Hepatocyte (in vitro differentiated cells): ENCODE measurements around the gene CREBBP. TPM values are rescaled to one million over a fixed set of nuclear protein-coding genes. Genes with fewer than 3 reads are reported as not detected.

ENCODE experiments used
- DNase-seq: peaks from one replicate; pipeline ENCODE4 v3.0.0-alpha.2; 2016; ENCODE audit warnings: low spot score
- H2AFZ ChIP-seq: fragments of 200-600 bp; sonication (generic); 2 replicates; pipeline ENCODE4 v1.6.0; 2016; ENCODE audit warnings: antibody characterized with exemption, mild to moderate bottlenecking
- H3K27ac ChIP-seq: fragments of 200-600 bp; sonication (generic); 2 replicates; pipeline ENCODE4 v1.5.1; 2016; ENCODE audit warnings: mild to moderate bottlenecking
- H3K27me3 ChIP-seq: fragments of 200-600 bp; sonication (generic); 2 replicates; pipeline ENCODE4 v1.6.1; 2016
- H3K36me3 ChIP-seq: fragments of 200-600 bp; sonication (generic); replicated peaks from 2 replicates; pipeline ENCODE4 v1.5.1; 2016; ENCODE audit warnings: low read depth; ENCODE audit not compliant: insufficient read depth
- H3K4me1 ChIP-seq: fragments of 200-600 bp; sonication (generic); 2 replicates; pipeline ENCODE4 v1.5.1; 2016; ENCODE audit warnings: mild to moderate bottlenecking, moderate library complexity; ENCODE audit not compliant: insufficient read depth
- H3K4me2 ChIP-seq: fragments of 200-600 bp; sonication (generic); 2 replicates; pipeline ENCODE4 v1.6.0; 2016
- H3K4me3 ChIP-seq: fragments of 200-600 bp; sonication (generic); 2 replicates; pipeline ENCODE4 v1.5.1; 2016; ENCODE audit warnings: mild to moderate bottlenecking
- H3K79me2 ChIP-seq: fragments of 200-600 bp; sonication (generic); 2 replicates; pipeline ENCODE4 v1.6.0; 2017; ENCODE audit warnings: mild to moderate bottlenecking
- H3K9me2 ChIP-seq: fragments of 200-600 bp; sonication (generic); replicated peaks from 2 replicates; pipeline ENCODE4 v1.6.0; 2017; ENCODE audit warnings: mild to moderate bottlenecking; ENCODE audit not compliant: insufficient read depth
- H3K9me3 ChIP-seq: fragments of 200-600 bp; sonication (generic); 2 replicates; pipeline ENCODE4 v1.5.1; 2016; ENCODE audit warnings: low read depth, mild to moderate bottlenecking
- H4K20me1 ChIP-seq: fragments of 200-600 bp; sonication (generic); 2 replicates; pipeline ENCODE4 v1.6.0; 2016; ENCODE audit warnings: mild to moderate bottlenecking; ENCODE audit not compliant: insufficient read depth, poor library complexity, severe bottlenecking
- CTCF ChIP-seq: fragments of 200-600 bp; sonication (generic); IDR thresholded peaks from 2 replicates; pipeline ENCODE4 v1.5.1; 2016; ENCODE audit warnings: antibody characterized with exemption, mild to moderate bottlenecking; ENCODE audit not compliant: poor library complexity
- EZH2 ChIP-seq: fragments of 200-600 bp; sonication (generic); IDR thresholded peaks from 2 replicates; pipeline ENCODE4 v1.6.1; 2016; ENCODE audit warnings: antibody characterized with exemption, mild to moderate bottlenecking, borderline replicate concordance
- EZH2phosphoT487 ChIP-seq: fragments of 200-600 bp; sonication (generic); IDR thresholded peaks from one replicate; pipeline ENCODE4 v1.6.1; 2018; ENCODE audit warnings: antibody characterized with exemption, mild to moderate bottlenecking, low read depth, moderate library complexity; ENCODE audit not compliant: unreplicated experiment, severe bottlenecking
- WGBS: methylation state at CpG from one replicate; pipeline ENCODE4 v1.1.6; 2016; ENCODE audit warnings: low lambda C conversion rate; ENCODE audit errors: missing lambda C conversion rate; 5-methylcytosine and 5-hydroxymethylcytosine counted together
- polyA plus RNA-seq: library from polyadenylated mRNA; unstranded; fragments of >200 nt; fragmentation: Nextera tagmentation; extraction: Ambion mirVana; gene quantifications from 2 replicates; pipeline ENCODE4 v1.2.1, GENCODE V29; 2016
- total RNA-seq: library from RNA; depleted of rRNA; stranded (reverse); fragments of >200 nt; gene quantifications from 2 replicates; pipeline ENCODE4 v1.2.3, GENCODE V29; 2014

Gene CREBBP
- total and polyA plus RNA-seq, 2 experiments from 2014 or later, result 18.9 to 31.5 TPM

DNA sequence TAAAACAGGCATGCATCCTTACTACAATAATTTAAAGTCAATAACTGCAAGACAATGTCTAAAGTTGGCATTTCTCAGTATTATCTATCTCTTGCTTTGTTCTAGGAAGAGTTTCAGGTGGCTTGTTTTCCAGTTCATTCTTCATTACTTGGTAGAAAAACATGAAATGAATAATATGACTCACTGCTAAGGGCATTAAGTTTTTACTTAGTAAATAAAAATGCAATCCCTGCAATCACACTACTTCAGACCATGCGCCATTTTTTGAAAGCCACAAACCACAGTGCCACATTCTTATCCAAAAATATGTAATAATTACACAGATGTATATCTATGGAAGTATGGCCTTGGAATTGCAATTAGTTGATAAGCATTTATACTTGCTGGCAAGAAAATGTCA is 55.4 kb downstream of the CREBBP start:
- H3K9me2 ChIP-seq, result no peaks in the 10 kb centered on the region
- no peaks in the 10 kb centered on the region for H3K9me3 ChIP-seq
- no peaks in the 10 kb centered on the region for H3K36me3 ChIP-seq
- TF ChIP-seq EZH2 (no peak), EZH2phosphoT487 (no peak), CTCF (no peak)
- H2AFZ ChIP-seq, result no peak overlapping the region
- WGBS, result 94% methylated on average over 1 of the region's 1 CpG
- no peaks in the 10 kb centered on the region for H3K27me3 ChIP-seq
- H3K4me3 ChIP-seq, result no peak overlapping the region
- H3K4me1 ChIP-seq, result peaks cover 23% of the 10 kb centered on the region
- no peak overlapping the region for H3K27ac ChIP-seq
- H3K4me2 ChIP-seq, result no peak overlapping the region
- H3K79me2 ChIP-seq, result peaks cover 100% of the 10 kb centered on the region
- peaks cover 99% of the 10 kb centered on the region for H4K20me1 ChIP-seq
- DNase-seq, result no peak

DNA sequence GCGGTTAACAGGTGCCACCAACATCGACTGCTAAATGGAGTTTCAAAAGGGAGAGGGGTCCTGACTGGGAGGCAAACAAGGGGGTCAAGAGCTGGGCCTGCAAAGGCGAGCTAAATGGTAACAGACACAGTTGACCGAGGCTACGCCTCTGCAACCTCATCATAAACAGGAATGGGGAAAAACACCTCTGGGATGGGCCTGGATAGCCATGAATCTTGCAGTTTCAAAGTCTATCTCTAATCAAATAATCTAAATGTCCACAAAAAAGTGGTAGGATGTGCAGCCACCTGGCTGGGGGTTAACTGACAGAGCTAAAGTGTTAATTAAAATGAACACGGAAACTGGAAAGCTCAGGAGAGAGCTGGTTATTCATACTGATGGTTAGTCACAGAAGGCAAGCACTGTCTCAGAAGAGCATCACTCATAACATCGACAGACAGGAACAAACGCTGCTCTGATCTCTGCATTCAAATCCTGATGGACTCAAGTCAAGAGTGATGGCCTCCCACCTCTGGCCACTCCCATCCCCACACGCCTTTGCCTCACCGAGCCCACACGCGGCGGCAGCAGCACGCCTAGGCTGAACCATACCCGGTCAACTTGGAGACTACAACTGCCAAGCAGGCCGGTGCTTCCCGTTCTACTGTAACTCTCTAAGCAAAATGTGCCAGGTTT is 56.3 kb downstream of the CREBBP start:
- DNase-seq, result no peak
- Histone ChIP-seq H3K9me3 (no peaks in the 10 kb centered on the region), H3K36me3 (no peaks in the 10 kb centered on the region), H2AFZ (no peak overlapping the region), H3K9me2 (no peaks in the 10 kb centered on the region), H3K4me1 (peaks cover 28% of the 10 kb centered on the region), H3K79me2 (peaks cover 100% of the 10 kb centered on the region), H3K4me2 (no peak overlapping the region), H3K4me3 (no peak overlapping the region), H3K27ac (no peak overlapping the region), H4K20me1 (peaks cover 99% of the 10 kb centered on the region), H3K27me3 (no peaks in the 10 kb centered on the region)
- 92% methylated on average over 17 of the region's 17 CpGs for WGBS
- TF ChIP-seq EZH2 (no peak), CTCF (no peak)

DNA sequence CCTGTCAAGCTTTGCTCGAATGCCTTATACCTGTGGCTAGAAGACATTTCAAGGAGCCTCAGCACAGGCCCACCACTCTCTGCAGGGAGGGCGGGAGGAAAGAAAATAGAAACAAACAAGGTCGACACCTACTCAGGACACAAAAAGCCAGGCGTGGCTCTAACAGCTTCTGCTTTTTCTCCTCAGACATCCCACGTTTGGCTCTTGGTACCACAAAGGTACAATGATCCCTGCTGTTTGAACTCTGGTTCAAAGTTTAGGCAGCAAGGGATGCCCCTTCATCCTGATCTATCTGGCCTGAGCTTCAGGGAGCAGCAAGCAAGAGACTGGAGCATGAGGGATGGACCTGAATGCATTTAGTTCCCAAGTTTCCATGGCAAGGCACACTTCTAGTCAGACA is 57.1 kb downstream of the CREBBP start:
- Histone ChIP-seq H3K9me3 (no peaks in the 10 kb centered on the region), H3K36me3 (no peaks in the 10 kb centered on the region), H3K79me2 (peaks cover 100% of the 10 kb centered on the region), H3K4me3 (no peak overlapping the region), H3K27me3 (no peaks in the 10 kb centered on the region), H3K9me2 (no peaks in the 10 kb centered on the region), H3K4me2 (no peak overlapping the region), H4K20me1 (peaks cover 99% of the 10 kb centered on the region), H3K4me1 (peaks cover 29% of the 10 kb centered on the region), H2AFZ (no peak overlapping the region), H3K27ac (no peak overlapping the region)
- 71% methylated on average over 5 of the region's 5 CpGs for WGBS
- TF ChIP-seq EZH2 (no peak), EZH2phosphoT487 (no peak), CTCF (no peak)
- DNase-seq, result no peak
